Stimulated activated CD4-positive, alpha-beta T cell treated with anti-CD3 and anti-CD28 coated beads, TNF-alpha, amount 100 ng/mL, for 1 hour (primary cell): Measurements from ENCODE around the gene MADCAM1.
A peak's percentile ranks its signal among the peaks of the same experiment; 100 is the strongest.

ENCODE experiments used
- DNase-seq, 3 donors: peaks; one replicate each; pipeline ENCODE4 v3.0.0-alpha.2; 2020; ENCODE audit warnings: low read depth in 3 of 3, low spot score in 1 of 3

Gene MADCAM1

DNA sequence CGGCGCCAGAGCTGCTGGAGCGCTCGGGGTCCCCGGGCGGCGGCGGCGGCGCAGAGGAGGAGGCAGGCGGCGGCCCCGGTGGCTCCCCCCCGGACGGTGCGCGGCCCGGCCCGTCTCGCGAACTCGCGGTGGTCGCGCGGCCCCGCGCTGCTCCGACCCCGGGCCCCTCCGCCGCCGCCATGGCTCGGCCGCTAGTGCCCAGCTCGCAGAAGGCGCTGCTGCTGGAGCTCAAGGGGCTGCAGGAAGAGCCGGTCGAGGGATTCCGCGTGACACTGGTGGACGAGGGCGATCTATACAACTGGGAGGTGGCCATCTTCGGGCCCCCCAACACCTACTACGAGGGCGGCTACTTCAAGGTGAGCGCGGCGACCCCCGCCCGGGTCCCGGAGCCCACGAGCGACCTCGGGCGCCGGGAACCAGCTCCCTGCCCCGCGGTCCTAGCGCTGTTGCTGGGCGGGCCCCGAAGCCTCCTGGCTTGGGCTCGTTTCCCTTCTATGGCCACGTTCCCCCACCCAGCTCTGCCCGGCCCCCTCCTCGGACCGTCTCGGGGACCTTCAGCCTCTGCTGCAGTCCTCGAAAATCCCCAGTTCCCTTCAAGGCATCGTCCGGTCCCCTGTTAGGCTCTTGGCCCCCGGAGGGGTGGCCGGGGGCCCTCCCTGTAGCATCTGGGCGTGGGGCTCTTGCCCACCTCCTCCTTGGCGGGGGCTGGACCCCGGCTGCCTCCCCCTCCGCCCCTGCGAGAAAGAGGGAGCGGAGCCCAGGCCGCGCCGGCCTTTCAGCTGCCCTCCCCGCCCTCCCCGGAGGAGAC, 35.7 kb downstream of the MADCAM1 start, which contains the start of gene CDC34:
TSS of gene CDC34 (plus strand) at position 8 of the 808 bp plus-strand sequence. CDS start at position 180, 172 bp downstream.
- no peak for DNase-seq

DNA sequence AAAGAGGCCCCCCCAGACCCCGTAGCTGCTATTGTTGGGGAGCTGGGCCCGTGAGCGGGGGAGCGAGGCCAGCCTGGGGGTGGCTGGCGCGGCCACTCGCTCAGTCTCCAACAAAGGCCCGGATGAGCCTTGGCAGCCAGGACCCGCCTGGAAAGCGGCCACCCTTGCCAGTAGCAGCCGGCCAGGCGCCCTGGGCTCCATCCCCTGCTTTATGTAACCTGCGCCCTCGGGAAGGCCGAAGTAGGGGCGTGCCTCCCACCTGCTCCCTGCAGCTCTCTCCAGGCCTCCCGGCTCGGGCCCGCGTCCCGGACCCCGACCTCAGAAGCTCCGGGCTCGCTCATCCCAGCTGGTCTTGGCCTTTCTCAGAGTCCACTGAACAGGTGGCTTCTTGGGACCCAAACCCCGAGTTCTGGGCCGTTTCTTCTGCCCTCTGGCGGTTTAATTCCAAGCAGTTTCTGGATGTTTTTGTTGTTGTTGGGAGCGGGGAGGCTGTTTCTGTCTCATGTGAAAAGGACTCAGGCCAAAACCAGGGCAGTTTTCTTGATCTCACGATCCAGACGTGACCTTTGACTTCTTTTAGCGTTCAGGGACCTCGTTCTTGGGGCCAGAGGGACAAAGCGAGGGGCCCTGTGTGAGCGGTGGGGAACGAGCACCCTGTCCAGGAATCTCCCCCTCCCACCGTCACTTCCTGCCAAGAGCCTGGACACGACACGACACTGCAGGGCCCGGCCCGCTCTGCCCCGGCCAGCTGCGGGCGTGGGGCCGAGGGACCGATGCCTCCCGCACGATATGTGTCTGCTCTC, 36.5 kb downstream of the MADCAM1 start:
- no peak for DNase-seq

DNA sequence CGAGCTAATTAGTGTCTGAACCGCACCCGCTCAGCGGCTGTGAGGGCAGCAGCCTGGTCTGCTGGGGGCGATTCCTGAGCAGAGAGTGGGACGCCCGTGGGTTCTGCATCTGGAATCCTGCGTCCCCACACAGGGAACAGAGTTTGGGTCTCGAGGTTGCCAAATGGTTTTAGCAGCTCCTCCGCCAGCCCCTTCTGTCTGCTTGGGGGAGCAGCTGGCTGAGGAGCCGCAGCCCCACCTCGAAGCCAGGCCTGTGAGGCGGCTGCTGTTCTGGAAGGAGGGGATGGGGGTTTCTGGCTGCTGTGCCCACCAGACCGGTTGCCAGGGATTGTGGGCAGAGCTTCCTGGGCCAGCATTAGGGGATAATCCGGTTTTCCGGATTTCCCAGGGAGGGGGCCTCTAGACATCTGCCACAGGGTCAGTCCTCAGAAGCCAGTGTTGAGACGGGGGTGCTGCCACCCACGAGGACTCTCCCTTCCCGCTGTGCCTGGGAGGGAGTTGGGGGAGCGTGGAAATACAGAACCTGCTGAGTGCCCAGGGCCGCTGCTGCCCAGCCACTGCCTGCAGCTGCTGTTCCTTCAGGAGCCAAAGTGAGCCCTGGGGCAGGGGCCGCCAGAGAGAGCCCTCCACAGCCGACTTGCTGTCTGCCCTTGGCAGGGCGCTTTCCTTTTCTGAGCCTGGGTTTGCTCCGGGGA, 37.2 kb downstream of the MADCAM1 start:
- DNase-seq, result no peak

DNA sequence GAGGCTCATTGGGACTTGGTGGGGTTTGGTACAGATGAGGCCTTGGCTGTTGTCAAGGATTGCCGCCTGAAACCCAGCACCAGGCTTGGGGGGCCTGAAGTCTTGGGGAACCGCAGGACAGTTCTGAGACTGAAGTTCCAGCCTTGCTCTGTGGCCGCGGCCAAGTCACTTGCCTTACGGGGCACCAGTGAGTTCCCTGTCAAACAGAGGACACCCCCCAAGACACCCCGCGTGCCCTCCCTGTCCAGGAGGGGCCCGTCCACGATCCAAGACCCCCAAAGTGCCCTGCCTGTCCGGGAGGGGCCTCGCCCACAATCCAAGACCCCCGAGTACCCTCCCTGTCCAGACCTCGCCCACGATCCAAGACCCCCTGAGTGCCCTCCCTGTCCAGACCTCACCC, 37.8 kb downstream of the MADCAM1 start:
- no peak for DNase-seq

DNA sequence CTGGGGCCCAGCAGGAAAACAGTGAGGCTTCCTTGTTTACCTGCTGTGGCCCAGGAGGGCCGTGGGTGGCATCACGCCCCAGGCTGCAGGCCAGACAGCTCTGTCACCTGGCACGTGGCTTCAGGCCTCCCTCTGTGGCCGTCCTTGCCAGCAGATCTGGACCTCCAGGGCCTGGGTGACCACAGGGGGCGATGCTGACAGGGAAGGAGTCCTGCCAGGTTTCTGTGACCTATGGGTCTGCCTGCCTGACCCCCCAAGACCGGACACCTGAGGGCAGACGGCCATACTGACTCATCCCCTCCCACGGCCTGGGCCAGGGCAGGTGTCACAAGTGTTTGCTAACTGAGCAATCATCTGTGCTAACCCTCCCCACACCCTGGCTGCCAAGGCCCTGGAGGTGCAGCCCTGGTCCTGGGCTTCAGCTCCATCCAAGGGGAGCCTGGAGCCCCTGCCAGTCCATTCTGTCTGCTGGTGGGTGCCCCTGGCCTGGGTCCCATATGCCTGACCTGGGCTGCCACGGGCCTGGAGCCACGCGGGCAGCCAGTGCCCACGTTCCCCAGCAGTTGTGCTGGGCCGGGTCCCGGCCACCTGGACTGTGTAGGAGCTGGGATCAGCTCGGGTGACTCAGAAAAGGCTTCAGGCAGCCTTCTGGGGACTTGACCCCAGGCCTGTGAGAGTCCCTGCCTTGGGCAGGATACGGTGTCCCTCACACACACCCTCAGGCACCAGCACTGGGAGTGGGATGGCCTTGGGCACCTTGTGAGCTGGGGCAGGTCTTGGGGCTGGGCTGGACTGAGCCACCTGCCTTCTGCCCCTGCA, 38.9 kb downstream of the MADCAM1 start:
- no peak for DNase-seq

DNA sequence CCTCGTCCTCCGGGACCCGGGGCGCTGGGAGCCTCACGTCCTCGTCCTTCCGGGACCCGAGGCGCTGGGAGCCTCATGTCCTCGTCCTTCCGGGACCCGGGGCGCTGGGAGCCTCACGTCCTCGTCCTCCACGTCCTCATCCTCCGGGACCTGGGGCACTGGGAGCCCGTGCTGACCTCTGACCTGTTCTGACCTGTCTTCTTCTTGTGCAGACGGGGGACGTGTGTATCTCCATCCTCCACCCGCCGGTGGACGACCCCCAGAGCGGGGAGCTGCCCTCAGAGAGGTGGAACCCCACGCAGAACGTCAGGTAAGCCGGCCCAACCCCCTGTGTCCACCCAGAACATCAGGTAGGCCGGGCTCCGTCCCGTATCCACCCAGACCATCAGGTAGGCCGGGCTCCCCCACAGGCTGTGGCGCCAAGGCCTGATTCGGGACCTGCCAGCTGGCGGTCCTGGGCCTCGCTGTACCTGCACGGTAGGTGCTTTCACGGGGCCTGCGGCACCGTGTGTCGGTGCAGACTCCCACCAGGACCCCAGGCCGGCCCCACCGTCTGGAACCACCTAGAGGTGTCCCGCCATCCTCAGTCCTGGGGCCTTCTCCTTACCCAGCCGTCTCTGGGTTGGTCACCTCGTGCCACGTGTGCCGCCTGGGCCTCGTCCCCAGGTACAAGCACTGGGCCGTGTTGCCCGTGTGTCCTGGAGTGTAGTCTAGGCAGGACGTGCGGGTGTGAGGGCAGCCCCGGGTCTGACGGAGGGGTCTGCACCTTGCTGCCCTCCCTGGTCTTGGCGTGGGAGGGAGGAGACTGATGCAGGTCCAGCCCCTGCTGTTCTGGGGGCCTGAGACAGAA, 40.0 kb downstream of the MADCAM1 start:
- no peak for DNase-seq

DNA sequence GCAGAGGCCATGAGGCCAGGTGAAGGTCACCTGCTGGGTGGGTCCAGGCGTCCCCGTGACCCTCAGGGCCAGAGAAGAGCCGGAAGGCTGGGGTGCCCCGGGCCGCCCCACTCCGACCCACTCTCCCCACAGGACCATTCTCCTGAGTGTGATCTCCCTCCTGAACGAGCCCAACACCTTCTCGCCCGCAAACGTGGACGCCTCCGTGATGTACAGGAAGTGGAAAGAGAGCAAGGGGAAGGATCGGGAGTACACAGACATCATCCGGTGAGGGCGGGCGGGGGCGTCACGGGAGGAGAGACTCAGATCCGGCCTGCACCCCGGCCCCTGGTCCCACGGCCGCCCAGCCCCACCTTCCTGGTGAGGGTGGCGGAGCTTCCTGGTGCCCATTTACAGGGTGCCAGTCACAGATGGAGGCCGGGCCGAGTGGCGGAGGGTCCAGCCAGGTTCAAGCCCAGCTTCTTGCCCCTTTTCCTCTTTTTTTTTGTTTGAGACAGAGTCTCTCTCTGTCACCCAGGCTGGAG, 40.7 kb downstream of the MADCAM1 start:
- no peak for DNase-seq

DNA sequence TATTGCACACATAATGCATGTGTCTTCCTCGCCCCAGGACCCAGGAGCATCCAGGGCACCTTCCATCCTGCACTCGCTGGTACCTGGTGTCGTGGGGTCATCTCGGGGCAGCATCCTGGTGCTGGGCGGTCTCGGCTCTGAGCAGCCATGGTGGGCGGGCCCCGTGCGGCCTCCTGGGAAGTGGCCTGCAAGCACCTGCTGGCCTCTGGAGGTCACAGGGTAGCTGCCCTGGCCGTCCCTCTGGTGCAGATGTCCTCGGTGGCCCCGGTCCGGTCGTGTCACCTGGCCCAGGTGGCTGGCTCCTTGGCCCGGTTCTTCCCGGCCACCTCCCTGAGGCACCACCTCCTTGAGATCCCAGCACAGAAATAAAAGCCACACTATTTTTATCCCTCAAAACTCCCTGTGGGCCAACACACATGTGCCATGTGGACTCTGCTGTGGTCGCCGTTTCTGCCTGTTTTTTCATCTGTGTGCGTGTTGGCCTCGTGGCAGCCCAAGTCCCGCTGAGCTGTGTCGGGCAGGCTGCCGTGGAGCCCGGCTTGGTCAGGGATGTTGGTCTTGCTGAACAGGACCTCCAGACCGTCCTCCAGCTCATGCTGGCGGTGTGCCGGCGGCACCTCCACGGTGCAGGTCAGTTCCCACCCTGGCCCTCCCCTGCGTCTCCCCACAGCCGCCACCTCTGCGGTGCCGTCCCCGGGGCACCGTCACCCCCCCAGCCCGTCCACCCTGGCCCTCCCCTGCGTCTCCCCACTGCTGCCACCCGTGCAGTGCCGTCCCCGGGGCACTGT, 42.5 kb downstream of the MADCAM1 start:
- no peak for DNase-seq

DNA sequence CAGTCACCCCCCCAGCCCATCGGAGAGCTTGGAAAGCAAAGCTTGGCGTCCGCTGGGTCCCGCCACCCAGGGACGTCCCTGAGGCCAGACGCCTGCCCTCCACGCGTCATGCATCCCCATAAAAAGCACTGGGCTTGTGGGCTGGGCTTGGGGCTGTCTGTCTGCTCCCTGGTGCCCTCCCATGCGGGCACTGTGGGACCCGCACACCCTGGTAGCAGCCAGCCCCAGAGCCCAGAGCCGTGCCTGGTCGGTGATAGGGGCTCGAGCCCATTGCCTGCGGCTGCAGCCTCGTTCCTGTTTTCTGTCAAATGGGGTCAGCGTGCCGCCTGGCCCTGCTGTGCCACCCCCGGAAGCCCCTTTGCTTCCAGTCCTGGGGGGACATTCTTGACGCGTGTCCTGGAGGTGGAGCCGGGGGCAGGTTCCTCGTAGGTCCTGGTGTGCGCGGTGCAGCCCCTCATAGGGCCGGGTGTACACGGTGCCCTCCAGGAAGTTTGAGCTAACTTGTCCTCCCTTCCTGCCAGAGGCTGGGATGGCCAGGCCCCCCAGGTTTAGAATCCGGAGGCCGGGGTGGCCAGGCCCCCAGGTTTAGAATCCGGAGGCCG, 43.2 kb downstream of the MADCAM1 start:
- DNase-seq, result no peak

DNA sequence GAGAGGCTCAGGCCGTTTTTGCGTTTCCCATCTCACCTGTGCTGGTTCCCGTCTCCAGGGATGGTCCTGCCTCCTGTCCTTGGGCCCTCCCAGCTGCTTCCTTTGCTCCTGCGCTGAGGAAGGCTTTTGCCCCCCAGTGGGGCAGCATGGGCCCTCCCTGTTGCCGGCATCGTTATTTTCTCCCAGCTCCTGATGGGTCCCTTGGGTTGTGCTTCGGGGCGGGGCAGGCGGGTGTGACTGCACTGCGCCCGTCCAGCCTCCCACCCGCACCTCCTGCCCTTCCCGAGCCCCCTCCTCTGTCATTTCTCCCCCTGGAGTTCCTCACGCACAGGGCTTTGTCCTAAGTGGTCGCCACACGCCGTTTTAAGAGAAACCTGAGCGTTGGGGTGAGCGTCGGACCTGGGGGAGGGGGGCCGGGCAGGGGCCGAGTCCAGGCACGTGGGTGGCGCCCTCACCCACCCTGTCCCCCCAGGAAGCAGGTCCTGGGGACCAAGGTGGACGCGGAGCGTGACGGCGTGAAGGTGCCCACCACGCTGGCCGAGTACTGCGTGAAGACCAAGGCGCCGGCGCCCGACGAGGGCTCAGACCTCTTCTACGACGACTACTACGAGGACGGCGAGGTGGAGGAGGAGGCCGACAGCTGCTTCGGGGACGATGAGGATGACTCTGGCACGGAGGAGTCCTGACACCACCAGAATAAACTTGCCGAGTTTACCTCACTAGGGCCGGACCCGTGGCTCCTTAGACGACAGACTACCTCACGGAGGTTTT, 44.8 kb downstream of the MADCAM1 start:
- DNase-seq, result no peak

DNA sequence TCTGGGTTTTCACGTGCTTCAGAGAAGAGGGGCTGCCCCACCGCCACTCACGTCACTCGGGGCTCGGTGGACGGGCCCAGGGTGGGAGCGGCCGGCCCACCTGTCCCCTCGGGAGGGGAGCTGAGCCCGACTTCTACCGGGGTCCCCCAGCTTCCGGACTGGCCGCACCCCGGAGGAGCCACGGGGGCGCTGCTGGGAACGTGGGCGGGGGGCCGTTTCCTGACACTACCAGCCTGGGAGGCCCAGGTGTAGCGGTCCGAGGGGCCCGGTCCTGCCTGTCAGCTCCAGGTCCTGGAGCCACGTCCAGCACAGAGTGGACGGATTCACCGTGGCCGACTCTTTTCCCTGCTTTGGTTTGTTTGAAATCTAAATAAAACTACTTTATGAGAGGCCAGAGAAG, 45.4 kb downstream of the MADCAM1 start:
- no peak for DNase-seq

DNA sequence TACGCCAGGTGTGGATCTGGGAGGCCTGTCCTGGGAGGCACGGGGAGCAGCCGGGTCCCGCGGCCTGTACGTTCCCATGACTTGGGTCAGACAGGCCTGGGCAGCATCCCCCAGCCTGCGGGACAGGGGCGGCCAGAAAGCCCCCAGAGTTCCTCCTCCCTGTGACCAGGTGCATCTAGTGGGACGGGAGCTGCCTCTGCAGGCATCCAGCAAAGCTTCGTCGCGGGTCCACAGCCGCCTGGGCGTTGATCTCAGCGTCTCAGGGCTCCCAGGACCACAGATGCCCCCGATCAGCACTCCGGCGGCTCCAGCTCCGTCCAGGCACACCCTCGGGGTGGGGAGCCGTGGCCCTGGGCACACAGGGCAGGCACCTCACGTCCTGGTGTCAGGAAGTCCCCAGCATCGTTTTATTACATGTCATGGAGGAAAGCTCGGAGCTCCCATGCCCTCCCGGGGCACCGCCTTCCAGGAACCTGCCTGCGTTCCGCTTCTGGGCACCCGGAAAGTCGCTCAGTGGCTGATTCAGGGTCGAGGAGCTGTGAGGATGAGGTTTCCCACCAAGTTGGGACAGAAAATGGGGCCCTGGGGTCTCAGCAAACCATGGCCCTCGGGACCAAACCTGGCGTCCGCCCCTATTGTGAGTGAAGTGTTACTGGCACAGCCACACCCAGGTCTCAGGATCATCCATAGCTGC, 46.0 kb downstream of the MADCAM1 start:
- no peak for DNase-seq

DNA sequence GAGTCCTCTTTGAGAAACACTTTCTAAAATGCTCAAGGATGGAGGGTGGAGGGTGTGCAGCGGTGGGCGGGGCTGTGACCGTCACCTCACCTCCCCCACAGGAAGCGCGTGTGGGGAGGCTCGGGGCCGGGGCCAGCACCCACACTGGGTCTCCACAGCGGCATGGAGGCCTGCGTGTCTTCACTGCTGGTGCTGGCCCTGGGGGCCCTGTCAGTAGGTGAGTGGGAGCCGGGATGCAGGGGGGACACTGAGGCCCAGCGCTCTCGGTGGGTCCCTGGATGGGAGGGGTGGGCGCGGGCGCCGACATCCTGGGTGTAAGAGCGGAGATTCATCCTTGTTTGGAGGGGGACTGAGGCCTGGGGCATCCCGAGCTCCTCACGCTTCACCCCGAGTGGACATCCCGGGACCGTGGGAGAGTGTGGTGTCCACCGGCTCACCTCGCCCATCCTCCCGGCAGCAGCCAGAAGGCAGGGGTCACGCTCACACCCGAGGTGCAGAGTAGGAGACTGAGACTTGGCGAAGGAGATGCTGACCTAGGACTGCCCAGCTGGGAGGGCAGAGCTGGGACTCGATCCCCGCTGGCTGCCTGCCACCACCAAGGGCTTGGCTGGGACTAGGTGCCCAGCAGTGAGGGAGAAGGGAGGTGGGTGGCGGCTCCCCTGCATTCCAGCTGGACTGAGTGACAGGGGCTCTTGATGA, 47.8 kb downstream of the MADCAM1 start, which contains the start of gene GZMM:
TSS of gene GZMM (plus strand) at position 144 of the 699 bp plus-strand sequence. CDS start at position 163, 19 bp downstream.
- DNase-seq, result peak; percentile 47 to 58 (median 50)

DNA sequence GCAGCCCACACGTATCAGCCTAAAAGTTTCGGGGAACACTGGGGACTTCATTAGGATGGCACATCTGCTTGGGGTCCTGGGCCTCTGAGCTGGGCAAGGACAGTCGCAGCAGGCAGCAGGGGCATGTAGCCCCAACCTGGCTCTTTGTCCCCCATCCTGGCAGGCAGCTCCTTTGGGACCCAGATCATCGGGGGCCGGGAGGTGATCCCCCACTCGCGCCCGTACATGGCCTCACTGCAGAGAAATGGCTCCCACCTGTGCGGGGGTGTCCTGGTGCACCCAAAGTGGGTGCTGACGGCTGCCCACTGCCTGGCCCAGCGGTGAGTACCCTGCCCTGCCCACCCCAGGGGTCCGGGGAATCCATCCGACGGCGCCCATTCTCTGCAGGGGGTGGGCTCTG, 50.8 kb downstream of the MADCAM1 start:
- DNase-seq, result no peak

DNA sequence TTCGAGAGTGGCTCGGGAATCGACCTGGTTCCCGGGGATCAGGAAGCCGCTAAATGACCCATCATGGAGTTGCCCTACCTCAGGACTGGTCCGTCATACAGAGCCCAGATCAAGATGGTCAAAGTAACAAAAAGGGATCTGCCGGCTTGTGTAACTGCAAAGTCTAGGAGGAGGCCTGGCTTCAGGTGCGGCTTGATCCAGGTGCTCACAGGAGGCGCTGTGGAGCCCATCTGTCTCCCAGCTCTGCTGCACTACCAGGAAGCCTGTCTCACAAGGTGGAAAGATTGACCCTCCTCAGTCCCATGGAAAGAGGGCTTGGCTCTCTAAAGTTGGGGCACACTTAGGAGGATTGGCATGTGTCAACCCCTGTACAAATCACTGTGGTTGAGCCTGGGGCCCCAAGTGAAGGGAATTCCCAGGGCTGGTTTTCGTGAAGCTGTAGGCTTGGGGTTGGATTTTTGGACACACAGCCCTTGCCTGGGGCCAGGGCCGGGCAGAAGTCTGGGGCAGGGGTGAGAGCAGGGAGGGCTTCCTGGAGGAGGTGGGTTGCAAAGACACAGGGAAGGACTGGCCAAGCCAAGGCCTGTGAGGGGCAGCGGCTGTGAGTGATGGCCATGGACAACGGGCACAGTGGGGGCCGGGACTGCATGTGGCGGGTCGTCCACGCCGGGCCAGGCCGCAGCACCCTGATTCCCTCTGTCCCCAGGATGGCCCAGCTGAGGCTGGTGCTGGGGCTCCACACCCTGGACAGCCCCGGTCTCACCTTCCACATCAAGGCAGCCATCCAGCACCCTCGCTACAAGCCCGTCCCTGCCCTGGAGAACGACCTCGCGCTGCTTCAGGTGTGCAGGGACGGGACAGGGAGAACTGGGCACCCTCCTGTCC, 51.8 kb downstream of the MADCAM1 start:
- no peak for DNase-seq
